Fibroblast of lung (primary cell): Measurements from ENCODE around the gene OR6B2. TPM values are rescaled to one million over a fixed set of nuclear protein-coding genes. Genes with fewer than 3 reads are reported as not detected.

ENCODE experiments used
- DNase-seq, 2 donors: peaks; one replicate each; pipeline versions ENCODE4 v3.0.0 to v3.0.0-alpha.2; 2010; ENCODE audit warnings: low read depth in 2 of 2
- H2AFZ ChIP-seq: 2 replicates; pipeline ENCODE4 v1.5.1; 2012; ENCODE audit warnings: low read length, control low read depth, inconsistent platforms
- H3K27ac ChIP-seq: 2 replicates; pipeline ENCODE4 v1.5.1; 2011; ENCODE audit warnings: low read length, control low read depth; ENCODE audit not compliant: insufficient read depth
- H3K27me3 ChIP-seq: 2 replicates; pipeline ENCODE4 v1.5.1; 2011; ENCODE audit warnings: mild to moderate bottlenecking, low read length; ENCODE audit not compliant: control insufficient read depth, insufficient read depth
- H3K36me3 ChIP-seq: 2 replicates; pipeline ENCODE4 v1.5.1; 2011; ENCODE audit warnings: low read length; ENCODE audit not compliant: control insufficient read depth, insufficient read depth
- H3K4me1 ChIP-seq: 2 replicates; pipeline ENCODE4 v1.5.1; 2011; ENCODE audit warnings: low read length; ENCODE audit not compliant: control insufficient read depth, insufficient read depth; ENCODE audit errors: extremely low read depth
- H3K4me2 ChIP-seq: 2 replicates; pipeline ENCODE4 v1.5.1; 2011; ENCODE audit warnings: low read length, control low read depth; ENCODE audit not compliant: insufficient read depth; ENCODE audit errors: extremely low read depth
- H3K4me3 ChIP-seq, 4 experiments: fragments of 200-600 bp in 1 of 4; sonication (generic) in 1 of 4; replicated peaks in 1 of 4; 2 replicates each; pipeline ENCODE4 v1.5.1; 2011 to 2016; ENCODE audit warnings: low read length in 4 of 4, low read depth in 3 of 4, mild to moderate bottlenecking in 3 of 4, control low read depth in 2 of 4, inconsistent platforms in 1 of 4, mixed read lengths in 1 of 4; ENCODE audit not compliant: insufficient read depth in 1 of 4; ENCODE audit errors: control extremely low read depth in 1 of 4
- H3K79me2 ChIP-seq: 2 replicates; pipeline ENCODE4 v1.5.1; 2012; ENCODE audit warnings: mild to moderate bottlenecking, low read length, inconsistent platforms; ENCODE audit not compliant: control insufficient read depth, insufficient read depth
- H3K9ac ChIP-seq: 2 replicates; pipeline ENCODE4 v1.5.1; 2011; ENCODE audit warnings: mild to moderate bottlenecking, low read length, control low read depth; ENCODE audit not compliant: insufficient read depth
- H3K9me3 ChIP-seq: 2 replicates; pipeline ENCODE4 v1.5.1; 2012; ENCODE audit warnings: low read depth, low read length; ENCODE audit not compliant: control insufficient read depth, insufficient read depth
- H4K20me1 ChIP-seq: 2 replicates; pipeline ENCODE4 v1.5.1; 2011; ENCODE audit warnings: low read length; ENCODE audit not compliant: control insufficient read depth, insufficient read depth; ENCODE audit errors: extremely low read depth
- CTCF ChIP-seq, 2 donors: IDR thresholded peaks in 1 of 2; conservative IDR thresholded peaks in 1 of 2; 1 replicate in 1 of 2; 2 replicates in 1 of 2; pipeline ENCODE4 v1.5.1; 2011 to 2012; ENCODE audit warnings: low read length in 2 of 2, control low read depth in 1 of 2, inconsistent platforms in 1 of 2, low read depth in 1 of 2, mild to moderate bottlenecking in 1 of 2
- EZH2 ChIP-seq: IDR thresholded peaks from 2 replicates; pipeline ENCODE4 v1.5.1; 2012; ENCODE audit warnings: low read length, control low read depth, mild to moderate bottlenecking; ENCODE audit errors: missing control alignments
- polyA plus RNA-seq, 2 donors: library from polyadenylated mRNA; depleted of rRNA in 1 of 2; stranded (reverse) in 1 of 2; unstranded in 1 of 2; fragments of >200 nt; gene quantifications; 2 replicates each; pipeline ENCODE4 v1.2.1, GENCODE V29; 2011 to 2012; ENCODE audit warnings: missing spikeins in 1 of 2
- total RNA-seq: library from RNA; depleted of rRNA; stranded (reverse); fragments of >200 nt; gene quantifications from 2 replicates; pipeline ENCODE4 v1.2.1, GENCODE V29; 2014

The OR6B2 gene
- total and polyA plus RNA-seq, 2 donors (not counting 1 experiment from before 2014, with no cell fraction given), result not detected

- no peak for DNase-seq
- no peaks in the 10 kb centered on the region for H3K79me2 ChIP-seq
- H3K4me3 ChIP-seq, result no peak overlapping the region
- no peaks in the 10 kb centered on the region for H3K4me1 ChIP-seq
- no peaks in the 10 kb centered on the region for H3K36me3 ChIP-seq
- no peaks in the 10 kb centered on the region for H3K27me3 ChIP-seq
- H3K9me3 ChIP-seq, result no peaks in the 10 kb centered on the region
- no peaks in the 10 kb centered on the region for H4K20me1 ChIP-seq
- no peak overlapping the region for H3K9ac ChIP-seq
- no peak overlapping the region for H3K27ac ChIP-seq
- TF ChIP-seq EZH2, result no peak
- no peak for TF ChIP-seq CTCF (conservative IDR thresholded peaks at IDR 0.05 in 1 of 2, IDR thresholded peaks at IDR 0.05 in 1 of 2; ENCODE audit: low read depth in 1 of 2, low read length in 2 of 2)
- H2AFZ ChIP-seq, result no peak overlapping the region
- H3K4me2 ChIP-seq, result no peak overlapping the region
Observed at GRCh38 chr2:240032406-240033329, 2.4 kb upstream of the OR6B2 start.

- Histone ChIP-seq H3K4me1 (no peaks in the 10 kb centered on the region), H3K27me3 (no peaks in the 10 kb centered on the region), H3K9ac (peak overlapping the region; percentile 96), H2AFZ (no peak overlapping the region), H3K4me3 (peak overlapping the region; percentile 52 to 96 (median 76)), H3K36me3 (peaks cover 7% of the 10 kb centered on the region), H3K4me2 (peak overlapping the region; percentile 92), H3K9me3 (no peaks in the 10 kb centered on the region), H3K27ac (peak overlapping the region; percentile 96), H3K79me2 (peaks cover 33% of the 10 kb centered on the region), H4K20me1 (no peaks in the 10 kb centered on the region)
- no peak for TF ChIP-seq EZH2
- TF ChIP-seq CTCF (conservative IDR thresholded peaks at IDR 0.05 in 1 of 2, IDR thresholded peaks at IDR 0.05 in 1 of 2; ENCODE audit: low read depth in 1 of 2, low read length in 2 of 2), result no peak
- no peak for DNase-seq
Observed at GRCh38 chr2:240024766-240025165, 5.5 kb downstream of the OR6B2 start.

- Histone ChIP-seq H3K4me2 (peak overlapping the region; percentile 92), H4K20me1 (no peaks in the 10 kb centered on the region), H3K79me2 (peaks cover 33% of the 10 kb centered on the region), H3K9me3 (no peaks in the 10 kb centered on the region), H3K4me3 (peak overlapping the region; percentile 12 to 96 (median 73)), H3K36me3 (peaks cover 10% of the 10 kb centered on the region), H3K27ac (no peak overlapping the region), H3K9ac (no peak overlapping the region), H3K27me3 (no peaks in the 10 kb centered on the region), H3K4me1 (no peaks in the 10 kb centered on the region), H2AFZ (no peak overlapping the region)
- TF ChIP-seq EZH2 (no peak), CTCF (conservative IDR thresholded peaks at IDR 0.05 in 1 of 2, IDR thresholded peaks at IDR 0.05 in 1 of 2; ENCODE audit: low read depth in 1 of 2, low read length in 2 of 2) (no peak)
- no peak for DNase-seq
Observed at GRCh38 chr2:240023792-240024191, 6.4 kb downstream of the OR6B2 start.
